ENCODE measurements around the gene TUBA4B. TPM values are rescaled to one million over a fixed set of nuclear protein-coding genes. Genes with fewer than 3 reads are reported as not detected.

The TUBA4B gene
- total RNA-seq, 1 donor from 2014 or later, result not detected

DNA sequence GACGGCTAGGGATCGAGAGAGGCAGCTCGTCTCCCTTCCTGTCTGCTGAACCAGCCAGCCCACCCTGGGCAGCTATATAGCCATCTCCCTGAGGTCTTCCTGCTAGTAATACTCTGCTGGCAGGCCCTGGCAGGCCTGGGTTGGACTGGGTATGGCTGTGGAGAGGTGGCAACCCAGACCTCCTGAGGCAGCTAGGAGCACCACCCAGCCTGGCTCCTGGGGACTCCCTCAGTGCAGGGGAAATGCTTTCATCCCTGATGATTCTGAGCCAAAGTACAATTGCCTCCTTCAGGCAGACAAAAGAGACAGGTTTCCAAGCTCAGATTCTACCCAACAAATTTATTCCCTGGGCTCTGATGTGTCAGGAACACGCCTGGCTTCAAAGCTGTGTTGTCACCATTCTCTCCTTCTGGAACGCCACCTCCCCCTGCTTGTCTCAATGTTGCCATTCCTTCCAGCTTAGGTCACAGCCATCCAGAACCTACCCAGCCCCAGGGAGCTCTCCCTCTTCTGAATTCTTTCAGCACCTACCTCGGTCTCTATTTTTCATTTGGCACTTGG is 21.4 kb downstream of the TUBA4B start:
- intact Hi-C loops (cut with micrococcal nuclease), result no loop called here
- no peak overlapping the region for H3K4me3 ChIP-seq
- TF ChIP-seq, protein P1, sequence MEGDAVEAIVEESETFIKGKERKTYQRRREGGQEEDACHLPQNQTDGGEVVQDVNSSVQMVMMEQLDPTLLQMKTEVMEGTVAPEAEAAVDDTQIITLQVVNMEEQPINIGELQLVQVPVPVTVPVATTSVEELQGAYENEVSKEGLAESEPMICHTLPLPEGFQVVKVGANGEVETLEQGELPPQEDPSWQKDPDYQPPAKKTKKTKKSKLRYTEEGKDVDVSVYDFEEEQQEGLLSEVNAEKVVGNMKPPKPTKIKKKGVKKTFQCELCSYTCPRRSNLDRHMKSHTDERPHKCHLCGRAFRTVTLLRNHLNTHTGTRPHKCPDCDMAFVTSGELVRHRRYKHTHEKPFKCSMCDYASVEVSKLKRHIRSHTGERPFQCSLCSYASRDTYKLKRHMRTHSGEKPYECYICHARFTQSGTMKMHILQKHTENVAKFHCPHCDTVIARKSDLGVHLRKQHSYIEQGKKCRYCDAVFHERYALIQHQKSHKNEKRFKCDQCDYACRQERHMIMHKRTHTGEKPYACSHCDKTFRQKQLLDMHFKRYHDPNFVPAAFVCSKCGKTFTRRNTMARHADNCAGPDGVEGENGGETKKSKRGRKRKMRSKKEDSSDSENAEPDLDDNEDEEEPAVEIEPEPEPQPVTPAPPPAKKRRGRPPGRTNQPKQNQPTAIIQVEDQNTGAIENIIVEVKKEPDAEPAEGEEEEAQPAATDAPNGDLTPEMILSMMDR (IDR thresholded peaks at IDR 0.05; ENCODE audit: borderline replicate concordance), result no peak
- DNase-seq, result no peak
- no peaks in the 10 kb centered on the region for H3K27me3 ChIP-seq (ENCODE audit: low read depth)
- H3K27ac ChIP-seq (replicated peaks), result peak overlapping the region; percentile 91
- H3K9me3 ChIP-seq (replicated peaks), result no peaks in the 10 kb centered on the region
- no peaks in the 10 kb centered on the region for H3K36me3 ChIP-seq
- H3K4me1 ChIP-seq, result peaks cover 36% of the 10 kb centered on the region

DNA sequence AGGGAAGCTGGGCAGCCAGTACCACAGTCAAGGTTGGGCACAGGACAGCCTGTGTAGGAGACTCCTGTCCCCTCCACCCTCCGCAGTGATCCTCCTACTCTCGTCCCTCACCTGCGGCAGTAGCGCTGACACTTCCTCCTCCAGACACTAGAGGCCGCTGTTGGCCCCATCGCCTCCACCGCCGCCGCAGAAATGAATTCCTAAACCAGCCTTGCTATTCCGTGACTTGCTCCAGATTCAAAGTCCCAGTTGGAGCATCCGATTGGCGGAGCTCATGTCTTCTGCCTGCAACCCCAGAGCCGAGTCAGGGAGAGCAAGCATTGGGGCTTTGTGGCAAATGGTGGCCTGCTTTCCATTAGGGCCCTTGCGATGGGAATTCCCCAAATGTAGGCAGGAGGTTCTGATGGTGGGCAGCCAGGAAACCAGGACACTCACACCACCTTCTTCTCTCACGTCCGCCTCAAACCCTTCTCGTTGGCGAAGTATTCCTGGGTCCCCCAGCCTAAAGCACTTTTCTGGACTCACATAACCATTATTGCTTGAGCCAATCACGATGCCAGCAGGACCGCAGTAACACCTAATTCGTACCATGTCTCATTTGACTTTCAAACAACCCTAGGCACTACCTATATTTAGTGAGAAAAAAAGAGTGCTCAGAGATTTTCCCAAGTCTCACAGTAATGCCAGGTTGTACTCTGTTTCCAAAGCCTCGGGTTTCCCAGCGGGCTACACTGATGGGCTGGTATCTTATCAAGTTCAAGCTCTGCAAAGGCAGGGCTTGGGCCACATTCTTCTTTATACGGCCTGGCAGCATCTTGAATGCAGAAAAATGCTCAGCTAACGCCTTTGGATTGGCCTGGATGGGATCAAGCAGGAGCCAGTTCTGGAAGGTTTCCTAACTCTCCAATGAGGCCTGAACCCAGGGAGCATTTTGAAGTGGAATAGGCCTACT is 24.9 kb downstream of the TUBA4B start:
- intact Hi-C loops (cut with micrococcal nuclease), result no loop called here
- Histone ChIP-seq H3K4me3 (peak overlapping the region; percentile 43), H3K4me1 (peaks cover 60% of the 10 kb centered on the region)

DNA sequence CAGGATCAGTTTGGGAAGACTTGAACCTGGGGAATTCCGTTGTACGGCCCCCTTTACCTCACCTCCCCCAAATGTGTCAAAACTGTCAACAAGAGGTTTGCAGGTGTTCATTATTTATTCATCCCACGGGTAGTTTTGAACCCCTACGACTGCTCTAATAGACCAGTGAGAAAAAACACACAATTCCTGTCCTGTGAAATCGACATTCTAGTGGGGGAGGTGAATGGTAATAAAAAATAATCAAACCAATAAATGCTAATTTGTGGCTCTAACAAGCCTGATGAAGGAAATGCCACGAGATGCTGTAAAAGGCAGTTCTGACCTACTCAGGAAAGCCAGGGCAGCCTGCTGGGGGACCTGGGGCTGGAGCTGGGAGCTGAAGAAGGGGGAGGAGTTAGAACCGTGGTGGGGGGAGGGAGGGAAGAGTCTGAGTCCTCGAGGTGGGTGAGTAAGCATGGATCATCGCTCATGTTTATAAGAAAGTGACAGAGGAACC is 25.7 kb downstream of the TUBA4B start:
- peak overlapping the region; percentile 88 for H3K4me3 ChIP-seq
- H3K9me3 ChIP-seq (replicated peaks), result no peaks in the 10 kb centered on the region
- no peaks in the 10 kb centered on the region for H3K27me3 ChIP-seq (ENCODE audit: low read depth)
- no peak for DNase-seq
- intact Hi-C loops (cut with micrococcal nuclease), result no loop called here
- H3K27ac ChIP-seq (replicated peaks), result peak overlapping the region; percentile 98
- H3K4me1 ChIP-seq, result peaks cover 67% of the 10 kb centered on the region
- TF ChIP-seq, protein P1 (IDR thresholded peaks at IDR 0.05; ENCODE audit: borderline replicate concordance), result no peak
- H3K36me3 ChIP-seq, result peaks cover 35% of the 10 kb centered on the region

More for the DNA sequence above, 24.9 kb downstream of the TUBA4B start:
- no peaks in the 10 kb centered on the region for H3K27me3 ChIP-seq (ENCODE audit: low read depth)
- TF ChIP-seq, protein P1 (IDR thresholded peaks at IDR 0.05; ENCODE audit: borderline replicate concordance), result peak; percentile 100
- DNase-seq, result peak; percentile 77
- no peaks in the 10 kb centered on the region for H3K9me3 ChIP-seq (replicated peaks)
- H3K27ac ChIP-seq (replicated peaks), result peak overlapping the region; percentile 98
- H3K36me3 ChIP-seq, result peaks cover 28% of the 10 kb centered on the region

DNA sequence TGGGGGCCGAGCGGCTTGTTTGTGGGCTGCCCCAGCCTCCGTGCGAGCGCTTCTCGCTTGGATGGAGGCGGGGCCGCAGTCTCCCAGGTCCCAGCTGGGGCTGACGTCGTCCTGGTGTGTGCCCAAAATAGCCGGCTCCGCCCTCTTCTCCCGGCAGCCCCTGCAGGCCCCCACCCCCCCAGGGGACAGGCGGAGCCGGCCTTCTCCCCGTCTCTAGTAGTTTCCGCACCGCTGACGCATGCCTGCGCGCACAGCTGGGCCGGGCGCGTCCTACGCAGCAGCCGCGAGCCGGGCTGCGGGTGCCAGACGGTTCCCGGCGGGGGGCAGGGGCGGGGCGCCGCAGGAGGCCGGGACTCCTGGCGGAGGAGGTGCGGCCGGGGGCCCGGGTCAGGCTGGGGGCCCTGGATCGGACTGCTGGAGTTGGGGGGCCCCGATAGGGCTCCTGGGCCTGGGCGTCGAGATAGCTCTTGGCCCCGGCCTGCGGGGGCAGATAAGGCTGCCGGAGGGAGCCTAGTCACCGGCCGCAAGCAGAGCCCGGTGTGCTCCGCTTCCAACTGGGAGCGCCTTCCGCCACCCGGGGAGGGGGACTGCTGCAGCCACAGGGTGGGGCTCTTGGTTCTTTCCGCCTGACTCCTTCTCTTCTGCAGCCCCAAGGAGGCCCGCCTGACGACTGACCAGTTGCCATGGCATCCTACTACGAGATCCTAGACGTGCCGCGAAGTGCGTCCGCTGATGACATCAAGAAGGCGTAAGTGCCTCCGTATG is 26.3 kb downstream of the TUBA4B start, which contains the start of gene DNAJB2:
Gene DNAJB2, plus strand, starts transcription at position 216 of the 765 bp plus-strand sequence. Its CDS starts 468 bp downstream, at position 684.
- Histone ChIP-seq H3K27me3 (ENCODE audit: low read depth) (no peaks in the 10 kb centered on the region), H3K4me1 (peaks cover 65% of the 10 kb centered on the region), H3K4me3 (peak within 1 kb of the TSS; percentile 88), H3K36me3 (peaks cover 42% of the 10 kb centered on the region), H3K9me3 (replicated peaks) (no peaks in the 10 kb centered on the region), H3K27ac (replicated peaks) (peak within 1 kb of the TSS; percentile 98)
- DNase-seq, result peak; percentile 99
- TF ChIP-seq, protein P1 (IDR thresholded peaks at IDR 0.05; ENCODE audit: borderline replicate concordance), result no peak
- intact Hi-C loops (cut with micrococcal nuclease), result no loop called here
